IMR-90 (cell line): ENCODE results near the gene ODAM.

Experiments
- CTCF ChIP-seq: conservative IDR thresholded peaks from 2 replicates; pipeline ENCODE4 v1.5.1; 2012; ENCODE audit warnings: mild to moderate bottlenecking, low read depth, low read length, improper control_type of control experiment
- POLR2A ChIP-seq: IDR thresholded peaks from 2 replicates; pipeline ENCODE4 v1.6.1; 2012; ENCODE audit warnings: mild to moderate bottlenecking, low read depth, low read length

- TF ChIP-seq POLR2A (no peak), CTCF (no peak)
Observed at GRCh38 chr4:70179811-70180210, 15.7 kb upstream of the ODAM start.
